GM12865 (cell line): ENCODE measurements around the gene NTRK3.

ENCODE experiments used
- DNase-seq: peaks from one replicate; pipeline ENCODE4 v3.0.0; 2010; ENCODE audit warnings: low read depth
- H3K4me3 ChIP-seq: 2 replicates; pipeline ENCODE4 v1.5.1; 2011; ENCODE audit warnings: mild to moderate bottlenecking, low read depth, low read length, control low read depth
- TF ChIP-seq, protein P1 (sequence below): IDR thresholded peaks from 2 replicates; pipeline ENCODE4 v1.5.1; 2011; ENCODE audit warnings: low read length, control low read depth, low read depth, inconsistent platforms; ENCODE audit not compliant: insufficient read depth; ENCODE audit errors: missing control alignments

Gene NTRK3

DNA sequence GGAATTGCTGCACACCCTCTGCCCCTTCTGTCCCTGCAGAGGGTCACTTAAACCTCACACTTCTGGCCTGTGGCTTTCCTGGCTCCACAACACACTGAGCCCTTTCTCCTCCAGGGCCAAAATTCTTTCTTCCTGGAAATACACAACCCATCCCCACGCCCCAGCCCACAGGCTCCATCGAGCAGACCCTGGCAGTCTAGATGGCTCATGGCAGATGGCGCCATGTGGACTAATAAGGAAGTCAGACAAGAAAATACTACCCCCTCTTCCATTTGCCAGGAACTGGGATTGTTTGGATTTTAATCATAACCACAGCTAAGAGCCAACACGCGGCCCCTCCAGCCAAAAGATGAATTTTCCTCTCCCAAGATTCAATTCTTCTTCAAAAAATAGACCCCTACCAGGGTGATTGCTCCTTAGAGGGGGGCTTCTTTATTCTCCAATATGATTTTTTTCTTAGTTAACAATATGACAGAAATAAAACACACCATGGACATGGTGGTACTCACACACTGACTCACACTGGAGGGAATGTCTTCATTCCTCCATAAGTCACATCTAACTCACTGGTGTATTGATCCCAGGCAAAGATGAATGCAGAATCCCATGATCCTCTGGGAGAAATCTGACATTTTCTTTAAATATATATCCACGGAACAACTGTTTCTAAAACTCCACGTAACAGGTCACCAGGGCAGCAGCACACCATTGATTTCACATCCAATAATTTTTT, 111.5 kb downstream of the NTRK3 start:
- no peak overlapping the region for H3K4me3 ChIP-seq
- DNase-seq = no peak
- TF ChIP-seq, protein P1, sequence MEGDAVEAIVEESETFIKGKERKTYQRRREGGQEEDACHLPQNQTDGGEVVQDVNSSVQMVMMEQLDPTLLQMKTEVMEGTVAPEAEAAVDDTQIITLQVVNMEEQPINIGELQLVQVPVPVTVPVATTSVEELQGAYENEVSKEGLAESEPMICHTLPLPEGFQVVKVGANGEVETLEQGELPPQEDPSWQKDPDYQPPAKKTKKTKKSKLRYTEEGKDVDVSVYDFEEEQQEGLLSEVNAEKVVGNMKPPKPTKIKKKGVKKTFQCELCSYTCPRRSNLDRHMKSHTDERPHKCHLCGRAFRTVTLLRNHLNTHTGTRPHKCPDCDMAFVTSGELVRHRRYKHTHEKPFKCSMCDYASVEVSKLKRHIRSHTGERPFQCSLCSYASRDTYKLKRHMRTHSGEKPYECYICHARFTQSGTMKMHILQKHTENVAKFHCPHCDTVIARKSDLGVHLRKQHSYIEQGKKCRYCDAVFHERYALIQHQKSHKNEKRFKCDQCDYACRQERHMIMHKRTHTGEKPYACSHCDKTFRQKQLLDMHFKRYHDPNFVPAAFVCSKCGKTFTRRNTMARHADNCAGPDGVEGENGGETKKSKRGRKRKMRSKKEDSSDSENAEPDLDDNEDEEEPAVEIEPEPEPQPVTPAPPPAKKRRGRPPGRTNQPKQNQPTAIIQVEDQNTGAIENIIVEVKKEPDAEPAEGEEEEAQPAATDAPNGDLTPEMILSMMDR = no peak

DNA sequence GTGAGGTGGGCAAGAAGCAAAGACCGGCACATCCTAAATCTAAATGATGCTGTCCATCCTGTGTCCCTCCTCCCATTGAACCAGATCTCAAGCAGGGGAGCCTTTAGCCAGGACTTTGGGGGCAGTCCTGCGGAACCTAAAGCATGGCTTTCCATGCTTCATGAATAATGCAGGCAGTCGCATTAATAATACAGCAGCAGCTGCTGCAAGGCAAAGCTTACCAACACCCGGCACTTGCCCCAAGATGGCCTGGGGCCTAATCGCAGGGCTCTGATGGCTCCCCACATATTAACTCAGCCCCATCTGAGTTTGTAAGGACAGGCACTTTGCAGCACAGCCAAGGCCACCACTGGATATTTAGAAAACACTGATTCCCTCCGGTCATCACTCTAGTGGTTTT, 114.4 kb downstream of the NTRK3 start:
- TF ChIP-seq, protein P1 = no peak
- no peak overlapping the region for H3K4me3 ChIP-seq
- no peak for DNase-seq

DNA sequence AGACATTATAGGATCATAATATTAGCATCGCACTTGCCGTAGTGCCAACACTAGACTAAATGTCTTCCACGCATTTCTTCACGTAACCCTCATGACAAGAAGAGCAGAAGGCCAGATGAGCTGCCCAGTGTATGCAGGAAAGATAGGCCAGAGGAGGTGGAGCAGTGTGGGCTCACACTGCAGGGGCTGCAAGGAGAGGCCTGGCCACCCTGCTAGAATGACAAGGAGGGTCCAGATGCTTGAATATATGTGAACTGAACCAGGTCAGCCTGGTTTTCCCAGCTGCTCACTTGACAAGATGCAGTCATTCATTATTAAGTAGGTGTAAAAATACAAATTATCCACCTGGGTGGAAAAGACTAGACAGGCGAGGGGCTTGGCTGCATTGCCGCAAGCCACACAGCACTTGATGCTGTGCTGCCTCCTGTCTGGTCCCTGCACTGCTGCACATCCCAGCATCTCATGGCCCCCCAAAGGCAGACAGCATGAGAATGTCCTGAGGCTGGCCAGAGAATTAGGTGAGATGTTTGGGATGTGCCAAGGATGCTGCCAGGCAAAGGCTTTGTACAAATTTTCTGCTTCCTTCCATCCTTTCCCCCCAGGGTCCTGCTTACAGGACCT, 115.2 kb downstream of the NTRK3 start:
- TF ChIP-seq, protein P1 = no peak
- no peak for DNase-seq
- no peak overlapping the region for H3K4me3 ChIP-seq

DNA sequence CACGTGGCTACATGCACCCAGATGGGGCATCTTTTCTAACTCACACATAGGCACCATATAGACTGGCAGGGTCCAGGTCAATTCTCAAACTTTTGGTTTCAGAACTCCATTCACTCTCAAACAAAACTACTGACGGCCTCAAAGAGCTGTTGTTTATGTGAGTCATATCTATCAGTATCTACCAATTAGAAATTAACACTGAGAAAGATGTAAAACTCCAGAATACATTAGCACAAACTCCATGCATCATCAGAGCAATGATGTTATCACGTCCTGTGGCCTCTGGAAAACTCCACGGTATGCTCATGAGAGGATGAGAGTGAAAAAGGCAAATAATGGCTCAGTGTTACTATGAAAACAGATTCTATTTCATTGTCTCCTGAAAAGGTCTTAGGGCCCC, 116.1 kb downstream of the NTRK3 start:
- H3K4me3 ChIP-seq = no peak overlapping the region
- TF ChIP-seq, protein P1 = no peak
- no peak for DNase-seq

DNA sequence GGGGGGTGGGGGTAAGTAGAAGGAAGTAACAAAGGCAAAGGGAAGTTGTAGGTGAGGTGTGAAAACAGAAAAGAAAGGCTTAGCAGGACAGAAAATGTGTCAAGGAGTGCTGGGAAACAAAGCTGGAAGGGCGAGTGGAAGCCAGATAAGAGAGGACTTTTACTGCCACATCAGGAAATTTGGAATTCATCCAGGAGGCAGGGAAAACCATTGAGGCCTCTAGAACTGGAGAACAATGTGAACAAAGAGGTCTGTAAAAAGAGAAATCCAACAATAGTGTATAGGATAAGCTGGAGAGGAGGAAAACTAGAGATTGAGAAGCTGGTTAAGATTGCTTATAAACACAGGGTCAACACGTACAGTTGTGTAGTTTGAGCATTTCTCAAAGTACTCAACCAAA, 116.6 kb downstream of the NTRK3 start:
- no peak for DNase-seq
- H3K4me3 ChIP-seq = no peak overlapping the region
- TF ChIP-seq, protein P1 = no peak

DNA sequence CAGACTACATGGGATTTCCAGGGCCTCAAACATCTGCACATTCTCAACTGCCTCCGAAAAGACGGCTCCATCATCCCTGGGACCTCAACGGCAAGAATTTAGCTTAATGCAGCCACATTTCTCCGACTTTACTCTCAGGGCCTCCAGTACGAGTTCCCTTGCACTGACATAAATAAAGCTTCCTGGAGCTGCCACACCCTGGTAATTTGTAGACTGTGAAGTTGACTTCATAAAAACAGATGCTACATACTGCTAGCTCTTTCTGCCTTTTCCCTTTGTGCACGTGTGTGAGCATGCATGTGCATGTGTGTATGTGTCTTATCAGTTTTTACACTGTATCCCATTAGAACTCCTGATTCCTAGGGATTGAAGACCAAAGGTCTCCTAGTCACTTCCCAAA, 122.7 kb downstream of the NTRK3 start:
- H3K4me3 ChIP-seq = no peak overlapping the region
- DNase-seq = no peak
- TF ChIP-seq, protein P1 = no peak
